Keratinocyte (primary cell): ENCODE measurements around the gene APOC1. TPM values are rescaled to one million over a fixed set of nuclear protein-coding genes. Genes with fewer than 3 reads are reported as not detected.

ENCODE experiments used
- DNase-seq: peaks from one replicate; pipeline ENCODE4 v3.0.0-alpha.2; 2011; ENCODE audit warnings: low read depth, missing footprints, low spot score
- FAIRE-seq: peaks from 2 replicates; lab custom pipeline; 2011; peaks lifted over from hg19 to GRCh38; lab: Jason Lieb, UNC
- H2AFZ ChIP-seq: 2 replicates; pipeline ENCODE4 v1.6.0; 2012; ENCODE audit warnings: low read length, control low read depth, inconsistent platforms; ENCODE audit not compliant: control insufficient read depth
- H3K27ac ChIP-seq: 2 replicates; pipeline ENCODE4 v1.5.1; 2011; ENCODE audit warnings: low read length; ENCODE audit not compliant: control insufficient read depth, insufficient read depth
- H3K27me3 ChIP-seq: 3 replicates; pipeline ENCODE4 v1.6.0; 2011; ENCODE audit warnings: low read length; ENCODE audit not compliant: control insufficient read depth, insufficient read depth; ENCODE audit errors: extremely low read depth
- H3K36me3 ChIP-seq, 2 experiments: 2 replicates in 1 of 2; 3 replicates in 1 of 2; pipeline ENCODE4 v1.5.1; 2011; ENCODE audit warnings: low read length in 2 of 2, mild to moderate bottlenecking in 1 of 2; ENCODE audit not compliant: control insufficient read depth in 2 of 2, insufficient read depth in 2 of 2; ENCODE audit errors: extremely low read depth in 1 of 2
- H3K4me1 ChIP-seq: 3 replicates; pipeline ENCODE4 v1.5.1; 2011; ENCODE audit warnings: low read length; ENCODE audit not compliant: control insufficient read depth, insufficient read depth; ENCODE audit errors: extremely low read depth
- H3K4me2 ChIP-seq: 3 replicates; pipeline ENCODE4 v1.6.0; 2011; ENCODE audit warnings: low read depth, low read length; ENCODE audit not compliant: control insufficient read depth, insufficient read depth; ENCODE audit errors: extremely low read depth
- H3K4me3 ChIP-seq, 3 experiments: fragments of 200-600 bp in 1 of 3; sonication (generic) in 1 of 3; 2 replicates in 2 of 3; 3 replicates in 1 of 3; pipeline ENCODE4 v1.5.1; 2011 to 2016; ENCODE audit warnings: low read length in 3 of 3, mild to moderate bottlenecking in 3 of 3, control low read depth in 2 of 3, inconsistent platforms in 1 of 3, low read depth in 1 of 3, mixed read lengths in 1 of 3, mixed run types in 1 of 3, moderate library complexity in 1 of 3; ENCODE audit not compliant: control insufficient read depth in 2 of 3, insufficient read depth in 2 of 3; ENCODE audit errors: extremely low read depth in 1 of 3
- H3K79me2 ChIP-seq: 2 replicates; pipeline ENCODE4 v1.6.0; 2012; ENCODE audit warnings: low read length; ENCODE audit not compliant: control insufficient read depth, insufficient read depth
- H3K9ac ChIP-seq: 3 replicates; pipeline ENCODE4 v1.6.0; 2011; ENCODE audit warnings: low read length; ENCODE audit not compliant: control insufficient read depth, insufficient read depth; ENCODE audit errors: extremely low read depth
- H3K9me1 ChIP-seq: 3 replicates; pipeline ENCODE4 v1.6.0; 2011; ENCODE audit warnings: low read length; ENCODE audit not compliant: control insufficient read depth, insufficient read depth; ENCODE audit errors: extremely low read depth
- H3K9me3 ChIP-seq: 2 replicates; pipeline ENCODE4 v1.5.1; 2012; ENCODE audit warnings: low read depth, low read length; ENCODE audit not compliant: control insufficient read depth
- H4K20me1 ChIP-seq: 3 replicates; pipeline ENCODE4 v1.6.0; 2011; ENCODE audit warnings: low read length; ENCODE audit not compliant: control insufficient read depth, insufficient read depth; ENCODE audit errors: extremely low read depth
- EZH2 ChIP-seq: IDR thresholded peaks from one replicate; pipeline ENCODE4 v1.6.1; 2012; ENCODE audit warnings: inconsistent platforms, mild to moderate bottlenecking, low read length, moderate library complexity
- dilution Hi-C: fragments of 300-500 bp; cut with MboI; formaldehyde crosslinking; loops from one replicate; pipeline ENCODE4 v1.7.0; 2020; ENCODE audit warnings: low sequenced_read_pairs; ENCODE audit not compliant: extremely low pct_ligation_motif_present
- polyA plus RNA-seq, 5 experiments: library from polyadenylated mRNA; depleted of rRNA in 3 of 5; stranded (reverse) in 3 of 5; stranded (forward) in 1 of 5; unstranded in 1 of 5; fragments of >200 nt; gene quantifications; 1 replicate in 1 of 5; 2 replicates in 3 of 5; 3 replicates in 1 of 5; pipeline versions ENCODE4 v1.2.1 to v1.2.3, GENCODE V29; 2011 to 2012; ENCODE audit warnings: missing spikeins in 2 of 5, low read depth in 1 of 5, low replicate concordance in 1 of 5
- TF ChIP-seq, protein P1 (sequence below), 3 experiments: IDR thresholded peaks in 1 of 3; conservative IDR thresholded peaks in 1 of 3; optimal IDR thresholded peaks in 1 of 3; 2 replicates in 2 of 3; 3 replicates in 1 of 3; pipeline versions ENCODE3 to v1.5.1; 2011; ENCODE audit warnings: low read length in 3 of 3, mild to moderate bottlenecking in 3 of 3, moderate library complexity in 2 of 3, control low read depth in 1 of 3, inconsistent platforms in 1 of 3; ENCODE audit not compliant: insufficient read depth in 2 of 3; ENCODE audit errors: extremely low read depth in 1 of 3

The APOC1 gene
- polyA plus RNA-seq, 1 donor (not counting 4 experiments of a cell fraction or from before 2014, with no cell fraction given) = 0.79 TPM

DNA sequence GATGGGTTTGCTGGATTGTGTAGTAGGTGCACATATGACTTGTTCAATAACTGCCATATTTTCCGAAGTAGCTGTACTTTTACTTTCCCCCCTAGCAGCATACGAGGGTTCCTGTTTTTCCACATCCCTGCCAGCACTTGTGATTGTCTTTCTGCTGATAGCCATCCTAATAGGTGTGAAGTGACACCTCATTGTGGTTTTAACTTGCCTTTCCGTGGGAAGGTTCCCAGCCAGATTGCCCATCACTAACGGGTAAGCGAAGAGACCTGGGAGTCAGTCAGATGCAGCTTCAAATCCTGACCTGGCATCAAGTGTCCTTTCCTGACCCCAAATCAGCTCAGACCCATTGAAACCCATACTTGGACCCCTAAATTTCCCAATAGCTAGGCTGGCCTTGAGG lies 45.3 kb downstream of the APOC1 start:
- peaks cover 11 to 26% of the 10 kb centered on the region in 2 experiments for H3K36me3 ChIP-seq

GRCh38 chr19:44960906-44961728 lies 46.7 kb downstream of the APOC1 start:
- Histone ChIP-seq H3K4me1 (peaks cover 12% of the 10 kb centered on the region), H3K79me2 (peaks cover 59% of the 10 kb centered on the region), H4K20me1 (peaks cover 5% of the 10 kb centered on the region), H3K27me3 (no peaks in the 10 kb centered on the region), H3K4me2 (no peak overlapping the region), H3K27ac (no peak overlapping the region), H3K9me3 (no peaks in the 10 kb centered on the region), H3K36me3 (peaks cover 11 to 26% of the 10 kb centered on the region in 2 experiments), H3K9me1 (no peaks in the 10 kb centered on the region), H3K9ac (no peak overlapping the region), H3K4me3 (no peak overlapping the region), H2AFZ (no peak overlapping the region)
- no peak for DNase-seq
- no peak for FAIRE-seq
- TF ChIP-seq EZH2 = no peak
- TF ChIP-seq, protein P1, sequence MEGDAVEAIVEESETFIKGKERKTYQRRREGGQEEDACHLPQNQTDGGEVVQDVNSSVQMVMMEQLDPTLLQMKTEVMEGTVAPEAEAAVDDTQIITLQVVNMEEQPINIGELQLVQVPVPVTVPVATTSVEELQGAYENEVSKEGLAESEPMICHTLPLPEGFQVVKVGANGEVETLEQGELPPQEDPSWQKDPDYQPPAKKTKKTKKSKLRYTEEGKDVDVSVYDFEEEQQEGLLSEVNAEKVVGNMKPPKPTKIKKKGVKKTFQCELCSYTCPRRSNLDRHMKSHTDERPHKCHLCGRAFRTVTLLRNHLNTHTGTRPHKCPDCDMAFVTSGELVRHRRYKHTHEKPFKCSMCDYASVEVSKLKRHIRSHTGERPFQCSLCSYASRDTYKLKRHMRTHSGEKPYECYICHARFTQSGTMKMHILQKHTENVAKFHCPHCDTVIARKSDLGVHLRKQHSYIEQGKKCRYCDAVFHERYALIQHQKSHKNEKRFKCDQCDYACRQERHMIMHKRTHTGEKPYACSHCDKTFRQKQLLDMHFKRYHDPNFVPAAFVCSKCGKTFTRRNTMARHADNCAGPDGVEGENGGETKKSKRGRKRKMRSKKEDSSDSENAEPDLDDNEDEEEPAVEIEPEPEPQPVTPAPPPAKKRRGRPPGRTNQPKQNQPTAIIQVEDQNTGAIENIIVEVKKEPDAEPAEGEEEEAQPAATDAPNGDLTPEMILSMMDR (optimal IDR thresholded peaks at IDR 0.05 in 1 of 3, IDR thresholded peaks at IDR 0.05 in 1 of 3, conservative IDR thresholded peaks at IDR 0.05 in 1 of 3; ENCODE audit: extremely low read depth in 1 of 3, insufficient read depth in 2 of 3, low read length in 3 of 3) = no peak
- dilution Hi-C loops = no loop called here

More for the DNA sequence above, 45.3 kb downstream of the APOC1 start:
- no peaks in the 10 kb centered on the region for H3K9me1 ChIP-seq
- TF ChIP-seq, protein P1 (optimal IDR thresholded peaks at IDR 0.05 in 1 of 3, IDR thresholded peaks at IDR 0.05 in 1 of 3, conservative IDR thresholded peaks at IDR 0.05 in 1 of 3; ENCODE audit: extremely low read depth in 1 of 3, insufficient read depth in 2 of 3, low read length in 3 of 3) = no peak
- no peak for TF ChIP-seq EZH2
- H3K79me2 ChIP-seq = peaks cover 68% of the 10 kb centered on the region
- H2AFZ ChIP-seq = no peak overlapping the region
- no peak overlapping the region for H3K4me3 ChIP-seq
- H3K27ac ChIP-seq = no peak overlapping the region
- dilution Hi-C loops = no loop called here
- DNase-seq (no peak), FAIRE-seq (no peak)
- no peaks in the 10 kb centered on the region for H3K9me3 ChIP-seq
- H3K4me2 ChIP-seq = no peak overlapping the region
- peaks cover 14% of the 10 kb centered on the region for H3K4me1 ChIP-seq
- H3K9ac ChIP-seq = no peak overlapping the region
- no peaks in the 10 kb centered on the region for H3K27me3 ChIP-seq
- H4K20me1 ChIP-seq = peaks cover 6% of the 10 kb centered on the region
